ENCODE results near the gene ACTN1. TPM values are rescaled to one million over a fixed set of nuclear protein-coding genes. Genes with fewer than 3 reads are reported as not detected.

ACTN1 gene
- total and polyA plus RNA-seq, 2 of the 8 experiments (the other 6 are each of a cell fraction or from before 2014, with no cell fraction given), result 236 to 262 TPM

DNA sequence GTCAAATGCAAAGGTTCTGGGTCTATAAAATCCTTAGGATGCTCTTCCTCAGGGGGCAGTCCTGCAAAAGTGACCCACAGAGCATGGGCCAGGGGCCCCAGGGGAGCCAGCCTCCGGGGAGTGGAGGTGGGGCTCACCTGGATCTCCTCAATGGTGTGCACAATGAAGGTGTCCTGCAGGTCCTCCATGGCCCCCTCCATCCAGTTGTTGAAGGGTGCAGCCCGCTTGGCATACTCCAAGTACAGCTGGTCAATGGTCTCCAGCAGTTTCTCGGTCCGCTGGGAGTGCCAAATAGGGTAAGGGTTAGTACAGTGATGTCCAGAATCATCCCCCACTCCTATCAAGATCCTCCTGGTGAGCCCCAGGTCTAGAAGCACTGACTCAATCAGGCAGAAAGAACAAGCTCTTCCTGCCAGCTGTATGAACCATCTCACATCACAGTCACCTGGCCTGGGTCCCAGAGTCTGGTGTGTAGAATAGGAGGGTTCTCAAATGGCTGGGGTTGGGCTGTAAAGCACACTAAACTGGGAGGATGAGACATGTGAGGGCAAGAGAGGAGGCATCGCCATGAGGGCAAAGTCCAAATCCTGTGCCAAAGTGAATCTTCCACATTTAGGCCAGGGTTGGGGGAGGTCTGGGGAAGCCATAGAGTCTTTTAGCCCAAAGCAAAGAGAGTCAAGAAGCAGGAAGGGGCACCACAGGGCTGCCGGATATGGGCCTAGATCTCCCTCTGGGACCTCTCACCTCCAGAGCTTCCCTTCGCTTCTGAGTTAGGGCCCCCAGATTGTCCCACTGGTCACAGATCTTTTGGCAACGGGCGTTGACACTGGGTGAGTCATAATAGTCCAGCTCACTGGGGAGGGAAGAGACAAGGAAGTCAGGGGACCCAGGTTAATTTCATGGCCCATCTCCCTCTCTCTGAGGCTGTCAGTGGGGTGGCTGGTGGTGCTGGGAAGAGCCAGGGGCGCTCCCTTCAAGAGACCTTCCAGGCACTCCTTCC is 94.8 kb downstream of the ACTN1 start (continued):
- TF ChIP-seq ATF2 (IDR thresholded peaks at IDR 0.05; ENCODE audit: low read length) (no peak), SP4 (IDR thresholded peaks at IDR 0.05; ENCODE audit: low read length) (no peak), E2F6 (IDR thresholded peaks at IDR 0.05) (no peak), POLR2A (IDR thresholded peaks at IDR 0.05; ENCODE audit: control extremely low read depth in 1 of 2, low read depth in 2 of 2, low read length in 2 of 2) (no peak), CHD2 (IDR thresholded peaks at IDR 0.05; ENCODE audit: low read length) (no peak), RFX5 (IDR thresholded peaks at IDR 0.05; ENCODE audit: borderline replicate concordance, low read depth, low read length) (no peak)

Data from H1 (cell line).